Fibroblast of skin of abdomen (primary cell): ENCODE measurements around the gene STMN3. TPM values are rescaled to one million over a fixed set of nuclear protein-coding genes. Genes with fewer than 3 reads are reported as not detected.

Experiments used
- DNase-seq: peaks from one replicate; pipeline ENCODE4 v3.0.0-alpha.2; 2013
- polyA plus RNA-seq, 2 experiments: library from polyadenylated mRNA; unstranded; fragments of 120-200 nt; gene quantifications; one replicate each; pipeline ENCODE4 v1.2.1, GENCODE V29; 2013; ENCODE audit not compliant: insufficient read length in 2 of 2

STMN3 gene
- 26.0 TPM for polyA plus RNA-seq (2013, experiment 1 of 2; ENCODE audit: insufficient read length)
- polyA plus RNA-seq (2013, experiment 2 of 2; ENCODE audit: insufficient read length): 28.1 TPM

DNA sequence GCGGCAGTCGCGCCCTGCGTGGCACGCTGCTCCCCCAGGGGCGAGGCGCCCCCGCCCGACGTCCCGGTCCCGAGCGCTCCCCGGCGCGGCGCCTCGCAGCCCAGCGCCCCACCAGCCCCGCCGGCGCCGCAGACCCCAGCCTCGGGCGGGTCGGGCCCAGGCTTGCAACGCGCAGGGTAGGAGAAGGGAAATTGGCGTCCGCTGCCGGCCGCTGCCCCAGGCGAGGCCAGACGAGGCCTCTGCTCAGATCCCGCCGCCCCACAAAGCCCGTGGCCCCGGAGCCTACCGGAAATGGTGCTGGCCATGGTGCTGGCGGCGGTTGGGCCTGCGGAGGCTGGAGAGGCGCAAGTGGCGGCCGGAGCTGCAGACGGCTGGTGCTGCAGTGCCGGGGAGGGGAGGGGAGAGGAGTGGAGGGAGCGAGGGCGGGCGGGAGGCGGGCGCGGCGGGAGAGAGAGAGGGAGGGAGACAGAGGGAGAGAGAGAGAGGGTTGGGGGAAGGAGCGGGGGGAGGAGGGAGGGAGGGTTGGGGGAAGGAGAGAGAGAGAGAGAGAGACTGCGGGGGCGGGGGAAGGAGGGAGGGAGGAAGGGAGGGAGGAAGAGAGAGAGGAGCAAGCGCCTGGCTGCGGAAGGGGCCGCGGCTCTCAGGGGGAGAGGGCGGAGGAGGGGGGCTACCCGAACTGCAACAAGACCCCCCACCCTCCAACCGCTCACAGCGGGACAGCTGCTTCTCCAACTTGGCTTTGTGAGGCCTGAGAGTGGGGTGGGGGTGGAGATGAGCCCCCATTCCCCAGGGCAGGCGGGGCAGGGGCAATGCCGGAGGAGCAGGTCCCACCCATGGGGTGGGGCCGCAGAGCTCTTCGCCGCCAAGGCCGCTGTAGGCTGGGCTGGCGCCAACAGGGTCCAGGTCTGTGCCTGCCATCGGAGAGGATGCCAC, at the start of gene STMN3:
TSS of gene STMN3 (minus strand) at position 384 of the 933 bp plus-strand sequence. CDS start at position 305, 79 bp downstream.
- DNase-seq: peak; percentile 91

DNA sequence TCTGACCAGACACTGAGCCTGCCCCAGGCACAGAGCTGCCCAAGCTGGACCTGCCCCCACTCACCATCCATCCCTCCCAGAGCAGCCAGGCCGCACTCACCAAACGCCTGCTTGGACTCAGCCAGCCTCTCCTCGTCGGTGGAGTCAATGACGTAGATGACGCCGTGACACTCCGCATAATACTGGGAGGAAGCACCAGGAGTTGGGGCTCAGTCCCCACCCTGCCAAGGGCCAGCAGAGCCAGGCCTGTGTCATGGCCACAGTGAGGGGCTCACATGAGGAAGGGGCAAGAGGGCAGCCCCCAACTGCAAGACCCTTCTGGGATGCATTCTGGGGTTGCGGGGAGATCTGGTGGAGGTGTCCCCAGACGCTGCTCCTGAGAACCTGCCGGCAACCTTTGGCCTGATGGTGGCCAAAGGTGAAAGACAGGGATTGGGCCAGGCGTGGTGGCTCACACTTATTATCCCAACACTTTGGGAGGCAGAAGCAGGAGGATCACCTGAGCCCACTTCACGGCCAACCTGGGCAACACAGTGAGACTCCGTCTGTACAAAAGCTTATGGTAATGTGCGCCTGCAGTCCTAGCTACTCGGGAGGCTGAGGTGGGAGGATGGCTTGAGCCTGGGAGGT, 48.9 kb upstream of the STMN3 start:
- no peak for DNase-seq

DNA sequence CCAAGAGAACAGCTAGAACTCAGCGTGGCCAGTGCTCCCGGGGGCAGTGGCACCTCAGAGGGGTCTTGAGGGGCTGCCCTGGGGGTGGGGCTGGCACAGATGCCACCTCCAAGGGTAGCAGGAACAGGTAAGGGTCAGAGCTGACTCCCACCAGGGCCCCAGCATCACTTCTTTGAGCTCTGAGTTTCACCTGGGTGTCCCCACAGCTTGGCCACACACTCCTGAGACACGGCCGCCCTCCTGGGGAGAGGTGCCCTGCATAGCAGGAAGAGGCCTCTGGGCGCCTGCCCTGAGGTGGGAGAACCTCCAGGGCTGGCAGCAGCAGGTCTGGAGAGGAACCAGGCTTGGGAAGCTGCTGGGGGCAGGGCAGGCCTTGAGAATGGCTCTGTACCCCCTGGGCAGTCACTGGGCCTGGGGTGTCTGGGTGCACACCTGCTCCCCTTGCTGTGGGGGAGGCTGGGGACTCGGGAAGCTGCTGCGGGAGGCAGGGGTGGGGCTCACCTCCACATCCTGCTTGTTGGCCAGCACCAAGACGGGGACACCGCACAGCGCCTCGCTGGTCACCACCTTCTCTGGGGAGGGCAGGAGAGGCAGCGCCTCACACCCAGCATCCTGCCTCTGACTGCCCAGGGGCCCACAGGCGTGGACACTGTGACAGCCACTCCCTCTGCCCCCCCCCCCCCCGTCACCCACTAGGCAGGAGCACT, 48.3 kb upstream of the STMN3 start:
- DNase-seq: no peak

DNA sequence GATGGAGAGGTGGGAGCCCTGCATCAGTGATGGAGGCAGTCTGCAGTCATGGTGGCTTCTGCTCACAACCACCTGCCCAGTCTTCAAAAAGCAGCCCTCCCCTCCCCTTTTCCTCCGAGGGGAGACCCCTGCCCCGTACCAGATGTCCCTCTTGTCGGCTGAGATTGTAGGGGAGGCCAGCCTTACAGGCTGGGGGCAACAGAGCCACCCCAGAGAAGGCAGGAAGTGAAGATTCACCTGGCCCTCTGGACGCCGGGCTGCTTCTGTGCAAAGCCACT, 47.8 kb upstream of the STMN3 start:
- DNase-seq: no peak

DNA sequence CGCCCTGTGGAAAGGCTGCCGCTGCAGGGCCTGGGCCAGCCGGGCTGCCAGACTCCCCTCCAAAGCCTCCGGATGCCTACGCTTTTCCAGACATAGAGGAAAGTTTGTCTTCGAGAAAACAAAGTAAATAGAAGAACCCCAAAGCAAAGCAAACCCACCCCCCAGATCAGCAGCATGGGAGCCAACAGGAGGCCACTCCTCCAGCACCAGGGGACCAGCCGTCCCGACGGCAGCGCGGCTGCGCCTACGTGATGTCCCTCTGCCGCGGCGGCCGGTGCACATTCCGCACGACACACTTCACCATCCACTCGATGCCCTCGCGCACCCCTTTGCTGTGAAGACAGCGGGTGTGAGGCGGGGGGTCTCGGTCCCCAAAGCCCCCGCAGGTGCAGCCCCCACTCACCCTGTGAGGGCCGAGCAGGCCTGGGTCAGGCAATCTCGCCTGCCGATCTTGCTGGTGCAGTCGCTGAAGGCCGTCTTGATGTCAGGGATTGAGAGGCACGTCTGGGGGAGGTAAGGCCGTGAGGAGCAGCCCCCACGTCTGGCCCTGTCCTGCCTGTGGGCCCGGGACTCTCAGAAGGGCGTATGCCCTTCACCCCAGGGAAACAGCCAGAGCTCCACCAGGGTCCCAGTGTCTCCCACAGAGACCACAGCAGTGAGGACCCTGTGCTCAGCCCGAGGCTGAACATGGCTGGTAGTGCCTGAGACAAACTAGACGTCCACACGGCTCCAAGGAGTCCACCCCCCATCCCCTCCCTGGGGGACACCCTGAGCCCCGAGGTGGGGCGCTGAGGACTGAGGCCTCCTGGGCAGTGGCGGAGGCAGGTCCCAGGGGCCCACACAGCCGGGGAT, 47.2 kb upstream of the STMN3 start:
- DNase-seq: no peak

DNA sequence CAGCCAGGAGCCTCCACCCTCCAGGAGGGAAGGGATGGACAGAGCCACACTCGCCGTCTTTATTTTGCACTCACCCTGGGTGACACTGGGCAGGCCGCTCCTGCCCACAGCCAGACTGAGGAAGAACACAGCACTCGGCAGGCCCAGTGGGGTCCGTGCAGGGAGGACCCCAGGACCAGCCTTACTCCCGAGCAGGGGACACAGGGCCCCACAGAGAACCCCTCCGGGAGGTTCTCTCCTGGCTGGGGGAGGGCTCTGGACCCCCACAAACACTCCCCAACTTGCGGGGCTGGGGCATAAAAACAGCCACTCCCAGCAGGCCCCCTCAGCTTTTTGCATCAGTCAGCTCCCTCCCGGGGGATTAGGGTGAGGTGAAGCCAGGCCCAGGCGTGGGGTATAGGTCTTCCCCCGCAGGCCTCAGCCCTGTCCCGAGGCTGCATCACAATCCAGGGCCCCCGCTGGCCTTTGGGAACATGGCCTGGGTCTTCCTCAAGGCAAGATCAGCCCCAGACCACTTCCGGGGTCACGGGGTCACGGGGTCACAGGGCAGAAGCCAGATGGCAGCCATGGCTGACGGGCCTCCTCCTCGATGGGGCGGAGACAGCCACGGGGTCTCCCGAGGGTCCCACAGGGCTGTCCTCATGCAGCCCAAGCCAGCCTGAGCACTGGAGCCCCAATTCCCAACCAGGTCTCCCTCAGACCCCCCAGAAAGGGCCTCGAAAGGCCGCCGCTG, 46.4 kb upstream of the STMN3 start:
- DNase-seq: no peak

DNA sequence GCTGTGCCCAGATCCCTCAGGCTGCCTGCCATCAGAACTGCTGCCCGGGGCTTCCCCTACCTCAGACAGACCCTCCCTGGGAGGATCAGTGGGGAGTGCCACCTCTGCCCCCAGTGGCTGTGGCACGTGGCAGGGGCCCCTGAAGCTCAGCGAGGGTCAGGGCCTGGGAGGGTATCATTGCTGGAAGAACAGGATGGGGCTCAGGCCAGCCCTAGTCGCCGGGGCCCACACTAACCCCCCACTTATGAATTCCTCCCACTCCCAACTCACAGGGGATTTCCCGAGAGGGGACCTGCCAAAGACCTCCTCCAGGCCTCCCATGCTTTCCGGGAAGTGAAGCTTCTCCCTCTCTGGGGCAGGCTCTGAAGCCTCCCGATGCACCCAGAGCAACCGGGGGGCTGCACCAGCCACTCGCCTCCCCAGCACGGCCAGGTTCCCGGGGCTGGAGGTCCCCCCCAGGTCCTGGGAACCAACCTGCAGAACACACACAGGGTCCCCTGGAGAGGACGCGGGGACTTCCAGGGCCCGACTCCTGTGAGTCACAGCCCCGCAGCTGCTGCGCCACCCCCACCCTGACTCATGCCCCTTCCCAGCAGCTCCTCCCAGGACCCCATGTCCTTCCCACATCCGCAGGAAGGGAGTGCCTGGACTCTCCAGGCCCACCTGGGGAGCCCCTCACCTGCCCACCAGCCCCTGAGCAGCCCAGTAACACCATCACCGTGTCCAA, 45.7 kb upstream of the STMN3 start:
- peak; percentile 87 for DNase-seq

DNA sequence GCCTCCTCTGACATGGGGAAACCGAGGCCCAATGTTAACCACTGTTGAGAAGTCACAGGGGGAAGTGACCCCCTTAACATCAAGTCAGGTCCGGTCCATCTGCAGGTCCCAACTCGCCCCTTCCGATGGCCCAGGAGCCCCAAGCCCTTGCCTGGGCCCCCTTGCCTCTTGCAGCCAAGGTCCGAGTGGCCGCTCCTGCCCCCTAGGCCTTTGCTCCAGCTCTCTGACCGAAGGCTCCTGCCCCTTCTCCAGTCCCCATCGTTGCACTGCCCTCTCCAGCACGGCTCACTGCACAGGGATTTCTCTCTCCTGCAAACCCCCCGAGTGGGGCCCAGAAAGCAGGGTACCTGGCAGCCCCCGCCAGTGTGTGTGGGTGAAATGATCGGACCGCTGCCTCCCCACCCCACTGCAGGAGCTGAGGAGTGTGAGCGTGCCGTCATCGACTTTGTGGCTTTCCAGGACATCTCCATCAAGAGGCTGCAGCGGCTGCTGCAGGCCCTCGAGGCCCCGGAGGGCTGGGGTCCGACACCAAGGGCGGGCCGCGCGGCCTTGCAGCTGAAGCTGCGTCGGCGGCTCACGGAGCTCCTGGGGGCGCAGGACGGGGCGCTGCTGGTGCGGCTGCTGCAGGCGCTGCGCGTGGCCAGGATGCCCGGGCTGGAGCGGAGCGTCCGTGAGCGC, 44.8 kb upstream of the STMN3 start:
- DNase-seq: no peak

DNA sequence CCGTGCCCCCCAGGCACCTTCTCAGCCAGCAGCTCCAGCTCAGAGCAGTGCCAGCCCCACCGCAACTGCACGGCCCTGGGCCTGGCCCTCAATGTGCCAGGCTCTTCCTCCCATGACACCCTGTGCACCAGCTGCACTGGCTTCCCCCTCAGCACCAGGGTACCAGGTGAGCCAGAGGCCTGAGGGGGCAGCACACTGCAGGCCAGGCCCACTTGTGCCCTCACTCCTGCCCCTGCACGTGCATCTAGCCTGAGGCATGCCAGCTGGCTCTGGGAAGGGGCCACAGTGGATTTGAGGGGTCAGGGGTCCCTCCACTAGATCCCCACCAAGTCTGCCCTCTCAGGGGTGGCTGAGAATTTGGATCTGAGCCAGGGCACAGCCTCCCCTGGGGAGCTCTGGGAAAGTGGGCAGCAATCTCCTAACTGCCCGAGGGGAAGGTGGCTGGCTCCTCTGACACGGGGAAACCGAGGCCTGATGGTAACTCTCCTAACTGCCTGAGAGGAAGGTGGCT, 44.2 kb upstream of the STMN3 start:
- DNase-seq: no peak

DNA sequence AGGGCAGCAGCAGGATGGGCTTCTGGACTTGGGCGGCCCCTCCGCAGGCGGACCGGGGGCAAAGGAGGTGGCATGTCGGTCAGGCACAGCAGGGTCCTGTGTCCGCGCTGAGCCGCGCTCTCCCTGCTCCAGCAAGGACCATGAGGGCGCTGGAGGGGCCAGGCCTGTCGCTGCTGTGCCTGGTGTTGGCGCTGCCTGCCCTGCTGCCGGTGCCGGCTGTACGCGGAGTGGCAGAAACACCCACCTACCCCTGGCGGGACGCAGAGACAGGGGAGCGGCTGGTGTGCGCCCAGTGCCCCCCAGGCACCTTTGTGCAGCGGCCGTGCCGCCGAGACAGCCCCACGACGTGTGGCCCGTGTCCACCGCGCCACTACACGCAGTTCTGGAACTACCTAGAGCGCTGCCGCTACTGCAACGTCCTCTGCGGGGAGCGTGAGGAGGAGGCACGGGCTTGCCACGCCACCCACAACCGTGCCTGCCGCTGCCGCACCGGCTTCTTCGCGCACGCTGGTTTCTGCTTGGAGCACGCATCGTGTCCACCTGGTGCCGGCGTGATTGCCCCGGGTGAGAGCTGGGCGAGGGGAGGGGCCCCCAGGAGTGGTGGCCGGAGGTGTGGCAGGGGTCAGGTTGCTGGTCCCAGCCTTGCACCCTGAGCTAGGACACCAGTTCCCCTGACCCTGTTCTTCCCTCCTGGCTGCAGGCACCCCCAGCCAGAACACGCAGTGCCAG, 43.6 kb upstream of the STMN3 start, which contains the start of gene TNFRSF6B:
TSS of gene TNFRSF6B (plus strand) at position 25 of the 729 bp plus-strand sequence. CDS start at position 141, 116 bp downstream.
- no peak for DNase-seq

DNA sequence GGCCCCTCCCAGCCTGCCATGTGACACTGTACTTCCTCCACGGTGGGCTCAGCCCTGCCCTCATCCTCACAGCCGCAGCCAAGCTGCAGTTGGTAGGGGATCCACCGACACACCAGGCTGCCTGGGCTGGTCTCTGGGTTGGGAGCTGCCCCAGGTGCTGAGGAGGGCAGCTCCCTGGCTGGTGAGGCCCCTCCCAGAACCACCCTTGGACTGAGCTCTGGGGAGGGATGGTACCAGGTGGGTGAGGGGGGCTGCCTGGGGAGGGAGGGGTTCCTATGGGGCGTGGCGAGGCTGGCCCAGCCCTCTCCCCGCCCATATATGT, 43.0 kb upstream of the STMN3 start:
- DNase-seq: peak; percentile 33

DNA sequence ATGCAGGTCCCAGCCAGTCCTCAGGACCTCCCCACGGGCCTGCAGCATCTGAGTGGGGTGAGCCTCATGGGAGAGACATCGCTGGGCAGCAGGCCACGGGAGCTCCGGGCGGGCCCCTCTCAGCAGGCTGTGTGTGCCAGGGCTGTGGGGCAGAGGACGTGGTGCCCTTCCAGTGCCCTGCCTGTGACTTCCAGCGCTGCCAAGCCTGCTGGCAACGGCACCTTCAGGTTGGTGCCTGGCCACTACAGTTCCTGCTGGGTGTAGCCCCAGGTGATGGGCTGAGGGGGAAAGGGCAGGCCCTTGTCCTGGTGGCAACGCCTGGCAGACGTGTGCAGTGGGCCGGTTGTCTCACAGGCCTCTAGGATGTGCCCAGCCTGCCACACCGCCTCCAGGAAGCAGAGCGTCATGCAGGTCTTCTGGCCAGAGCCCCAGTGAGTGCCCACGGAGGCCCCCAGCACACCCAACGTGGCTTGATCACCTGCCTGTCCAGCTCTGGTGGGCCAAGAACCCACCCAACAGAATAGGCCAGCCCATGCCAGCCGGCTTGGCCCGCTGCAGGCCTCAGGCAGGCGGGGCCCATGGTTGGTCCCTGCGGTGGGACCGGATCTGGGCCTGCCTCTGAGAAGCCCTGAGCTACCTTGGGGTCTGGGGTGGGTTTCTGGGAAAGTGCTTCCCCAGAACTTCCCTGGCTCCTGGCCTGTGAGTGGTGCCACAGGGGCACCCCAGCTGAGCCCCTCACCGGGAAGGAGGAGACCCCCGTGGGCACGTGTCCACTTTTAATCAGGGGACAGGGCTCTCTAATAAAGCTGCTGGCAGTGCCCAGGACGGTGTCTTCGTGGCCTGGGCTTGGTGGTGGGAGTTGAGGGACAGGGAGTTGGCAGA, 42.4 kb upstream of the STMN3 start:
- no peak for DNase-seq

DNA sequence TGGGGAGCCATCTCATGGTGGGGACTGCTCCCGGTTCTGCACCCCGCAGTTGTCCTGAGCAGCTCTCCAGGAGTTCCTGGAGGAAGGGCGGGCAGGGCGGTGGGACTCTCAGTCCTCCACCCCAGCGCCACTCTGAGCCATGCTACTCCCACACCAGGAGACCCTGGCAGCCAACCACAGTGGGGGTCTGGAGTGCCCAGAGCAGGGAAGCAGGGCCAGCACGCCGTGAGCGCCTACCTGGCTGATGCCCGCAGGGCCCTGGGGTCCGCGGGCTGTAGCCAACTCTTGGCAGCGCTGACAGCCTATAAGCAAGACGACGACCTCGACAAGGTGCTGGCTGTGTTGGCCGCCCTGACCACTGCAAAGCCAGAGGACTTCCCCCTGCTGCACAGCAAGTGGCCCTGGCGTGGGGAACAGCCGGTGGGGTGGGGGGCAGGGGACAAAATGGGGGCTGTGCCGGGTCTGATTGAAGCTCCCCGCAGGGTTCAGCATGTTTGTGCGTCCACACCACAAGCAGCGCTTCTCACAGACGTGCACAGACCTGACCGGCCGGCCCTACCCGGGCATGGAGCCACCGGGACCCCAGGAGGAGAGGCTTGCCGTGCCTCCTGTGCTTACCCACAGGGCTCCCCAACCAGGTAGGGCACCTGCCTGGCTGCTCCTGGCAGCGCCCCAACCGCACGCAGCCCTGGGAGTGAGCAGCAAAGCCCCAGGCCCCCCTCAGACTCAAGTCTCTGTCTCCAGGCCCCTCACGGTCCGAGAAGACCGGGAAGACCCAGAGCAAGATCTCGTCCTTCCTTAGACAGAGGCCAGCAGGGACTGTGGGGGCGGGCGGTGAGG, 41.6 kb upstream of the STMN3 start:
- no peak for DNase-seq

DNA sequence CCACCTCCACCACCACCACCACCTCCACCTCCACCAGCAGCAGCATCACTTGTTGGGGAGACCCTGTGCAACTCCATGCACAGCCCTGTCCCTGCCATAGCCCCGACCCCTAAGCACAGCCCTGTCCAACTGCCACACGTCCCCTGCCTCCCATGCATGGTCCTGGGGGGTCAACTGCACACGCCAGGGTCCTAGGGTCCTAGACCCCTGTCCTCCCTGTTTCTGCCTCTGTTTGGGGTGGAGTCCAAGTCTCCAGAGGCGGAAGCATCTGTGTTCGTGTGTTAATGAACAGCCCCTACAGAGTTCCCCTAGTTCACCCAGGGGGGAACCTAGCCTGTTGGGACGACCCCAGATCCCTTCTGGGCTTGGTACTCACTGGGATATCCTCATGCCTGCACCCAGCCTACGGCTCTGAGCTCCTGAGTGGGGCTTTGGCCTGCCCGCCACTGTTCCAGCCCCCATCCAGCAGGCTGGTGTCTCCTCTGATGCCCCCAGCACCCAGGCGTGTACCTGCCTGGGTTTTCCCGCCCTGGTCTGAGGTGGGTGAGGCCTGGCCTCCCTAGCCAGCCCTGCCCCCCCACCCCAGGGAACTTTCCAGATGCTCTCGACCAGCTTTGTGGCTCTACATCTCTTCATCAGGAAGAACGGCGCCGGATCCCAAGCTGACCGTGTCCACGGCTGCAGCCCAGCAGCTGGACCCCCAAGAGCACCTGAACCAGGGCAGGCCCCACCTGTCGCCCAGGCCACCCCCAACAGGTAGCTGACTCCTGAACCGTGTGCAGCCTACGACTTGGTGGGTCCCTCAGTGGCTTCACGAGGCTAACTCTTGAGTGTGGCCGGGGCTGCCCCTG, 40.7 kb upstream of the STMN3 start:
- DNase-seq: no peak

DNA sequence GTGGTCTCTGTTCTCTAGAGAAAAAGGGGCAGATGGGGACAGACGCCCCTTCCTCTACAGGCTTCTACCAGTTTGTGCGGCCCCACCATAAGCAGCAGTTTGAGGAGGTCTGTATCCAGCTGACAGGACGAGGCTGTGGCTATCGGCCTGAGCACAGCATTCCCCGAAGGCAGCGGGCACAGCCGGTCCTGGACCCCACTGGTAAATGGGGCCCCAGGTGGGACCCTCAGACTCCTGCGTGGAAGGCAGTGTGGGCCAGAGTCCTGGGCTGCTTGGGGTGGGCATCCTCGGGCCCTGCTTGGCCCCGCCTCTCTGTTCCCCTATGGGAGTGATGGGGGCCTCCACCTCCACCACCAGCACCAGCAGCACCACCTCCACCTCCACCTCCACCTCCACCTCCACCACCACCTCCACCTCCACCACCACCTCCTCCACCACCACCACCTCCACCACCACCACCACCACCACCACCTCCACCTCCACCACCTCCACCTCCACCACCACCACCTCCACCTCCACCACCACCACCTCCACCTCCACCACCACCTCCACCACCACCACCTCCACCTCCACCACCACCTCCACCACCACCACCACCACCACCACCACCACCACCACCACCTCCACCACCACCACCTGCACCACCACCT, 40.0 kb upstream of the STMN3 start:
- DNase-seq: no peak
